SK-N-DZ (cell line): ENCODE measurements around the gene TBC1D1.
A peak's percentile ranks its signal among the peaks of the same experiment; 100 is the strongest.
"Not testable (repeated sequence)": the region's sequence is repeated elsewhere in the genome, so short reads cannot be mapped to it uniquely, and the experiment has no call there.

ENCODE experiments used
- DNase-seq: peaks from one replicate; pipeline ENCODE4 v3.0.0-alpha.2; 2015; ENCODE audit warnings: low spot score

TBC1D1 gene

DNA sequence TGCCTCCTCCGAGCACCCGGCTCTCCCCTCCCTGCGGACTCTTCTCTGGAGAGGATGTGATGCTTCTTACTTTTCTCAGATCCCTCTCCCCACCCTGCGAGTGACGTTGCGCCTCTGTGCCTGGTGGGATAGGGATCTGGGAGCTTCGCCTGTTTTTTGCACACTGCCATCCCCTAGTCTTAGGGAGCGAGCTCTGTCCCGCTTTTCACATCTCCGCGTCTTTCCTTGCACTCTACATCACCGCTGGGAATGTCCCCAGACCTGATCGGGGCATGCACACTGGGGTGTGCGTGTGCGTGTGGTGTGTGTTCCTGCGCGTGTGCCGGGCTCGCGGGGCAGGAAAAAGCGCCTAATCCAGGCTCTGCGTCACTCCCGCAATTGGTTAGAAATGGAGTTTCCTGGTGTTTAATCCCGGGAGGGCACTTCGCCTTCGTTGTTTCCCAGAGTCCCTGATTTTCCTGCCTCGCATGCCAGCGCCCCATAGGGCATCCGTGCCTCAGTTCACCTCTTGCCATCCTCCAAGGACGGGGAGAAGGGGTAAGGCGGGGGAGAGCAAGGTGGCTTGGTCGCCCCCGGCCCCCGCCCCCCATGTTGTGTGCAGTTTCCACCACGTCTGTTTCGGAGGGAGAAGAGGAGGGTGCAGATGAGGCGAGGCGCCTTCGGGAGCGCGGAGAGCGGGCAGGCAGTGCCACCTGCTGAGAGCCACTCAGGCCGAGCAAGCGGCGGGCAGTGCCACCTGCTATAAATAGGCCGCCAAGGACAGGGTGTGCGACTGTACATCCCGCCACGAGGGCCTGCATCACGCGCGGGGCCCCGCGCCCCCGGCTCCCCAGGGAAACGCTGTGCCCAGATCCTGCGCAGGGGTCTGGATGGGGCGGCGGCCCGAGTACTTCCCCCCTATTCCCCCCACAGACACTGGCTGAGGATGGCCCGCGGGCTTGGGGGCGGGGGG is 759 bp upstream of the TBC1D1 start:
- DNase-seq, result peak; percentile 22

GRCh38 chr4:37891260-37892159 is 626 bp downstream of the TBC1D1 start:
- no peak for DNase-seq

- no peak for DNase-seq
Observed at GRCh38 chr4:37892641-37893040, 1.8 kb downstream of the TBC1D1 start.

DNA sequence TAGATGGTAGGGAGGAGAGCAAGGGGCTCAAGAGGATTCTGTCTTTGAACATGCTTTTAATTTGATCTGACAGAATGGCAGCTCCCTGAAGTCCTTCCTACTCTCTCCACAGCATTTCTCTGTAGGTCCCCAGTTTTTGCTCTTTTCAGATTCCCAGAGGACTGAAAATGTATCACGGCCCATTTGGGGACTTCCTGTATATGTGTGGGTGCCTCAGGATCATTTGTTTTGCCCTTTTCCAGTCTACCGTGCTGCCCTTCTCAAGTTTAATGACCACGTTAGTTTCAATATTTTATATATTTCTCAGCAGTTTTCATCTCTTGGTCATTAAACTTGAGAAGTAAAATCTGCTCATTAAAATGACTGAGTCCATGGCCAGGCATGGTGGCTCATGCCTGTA is 2.3 kb downstream of the TBC1D1 start:
- no peak for DNase-seq

GRCh38 chr4:37895271-37895670 is 4.4 kb downstream of the TBC1D1 start:
- DNase-seq, result no peak

DNA sequence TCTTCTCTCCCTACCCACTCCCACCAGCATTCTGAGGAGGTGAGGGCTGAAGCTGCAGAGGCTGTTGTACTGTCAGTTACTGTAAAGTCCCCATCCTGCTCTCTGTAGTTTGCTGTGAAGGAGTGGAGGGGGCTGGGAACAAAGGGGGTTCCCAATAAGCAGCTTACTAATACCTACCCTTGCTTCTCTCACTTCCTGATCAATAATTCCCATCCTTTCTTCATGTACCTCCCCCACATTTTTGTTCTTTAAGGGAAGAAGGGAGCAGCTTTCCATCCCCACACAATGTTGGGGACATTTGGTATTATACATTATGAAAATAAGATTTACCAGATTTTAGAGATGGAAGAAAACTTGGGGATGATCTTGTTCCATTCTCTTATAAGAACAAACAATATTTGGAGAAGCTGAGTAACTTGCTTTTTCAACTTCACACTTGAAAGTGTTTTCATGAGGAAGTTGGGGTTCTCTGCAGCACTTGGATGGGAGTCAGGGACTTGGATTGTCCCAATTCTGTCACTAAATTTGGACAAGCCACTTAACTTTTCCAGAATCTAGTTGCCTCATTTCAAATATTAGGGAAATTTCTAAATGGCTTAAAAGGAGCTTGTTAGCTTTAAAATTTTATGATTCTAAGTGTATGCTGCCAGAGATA is 5.4 kb downstream of the TBC1D1 start:
- DNase-seq, result no peak

DNA sequence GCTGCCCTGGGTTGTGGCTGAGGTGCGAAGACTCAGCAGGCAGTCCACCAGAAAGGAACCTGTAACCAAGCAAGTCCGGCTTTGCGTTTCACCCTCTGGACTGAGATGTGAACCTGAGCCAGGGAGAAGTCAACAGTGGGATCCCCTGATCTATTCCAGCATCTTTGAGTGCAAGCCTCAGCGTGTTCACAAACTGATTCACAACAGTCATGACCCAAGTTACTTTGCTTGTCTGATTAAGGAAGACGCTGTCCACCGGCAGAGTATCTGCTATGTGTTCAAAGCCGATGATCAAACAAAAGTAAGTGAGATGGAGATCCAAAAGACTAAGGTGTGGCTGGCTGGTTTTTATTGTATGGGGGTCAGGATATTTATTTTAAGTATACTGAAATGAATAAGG is 11.3 kb downstream of the TBC1D1 start:
- DNase-seq, result no peak

DNA sequence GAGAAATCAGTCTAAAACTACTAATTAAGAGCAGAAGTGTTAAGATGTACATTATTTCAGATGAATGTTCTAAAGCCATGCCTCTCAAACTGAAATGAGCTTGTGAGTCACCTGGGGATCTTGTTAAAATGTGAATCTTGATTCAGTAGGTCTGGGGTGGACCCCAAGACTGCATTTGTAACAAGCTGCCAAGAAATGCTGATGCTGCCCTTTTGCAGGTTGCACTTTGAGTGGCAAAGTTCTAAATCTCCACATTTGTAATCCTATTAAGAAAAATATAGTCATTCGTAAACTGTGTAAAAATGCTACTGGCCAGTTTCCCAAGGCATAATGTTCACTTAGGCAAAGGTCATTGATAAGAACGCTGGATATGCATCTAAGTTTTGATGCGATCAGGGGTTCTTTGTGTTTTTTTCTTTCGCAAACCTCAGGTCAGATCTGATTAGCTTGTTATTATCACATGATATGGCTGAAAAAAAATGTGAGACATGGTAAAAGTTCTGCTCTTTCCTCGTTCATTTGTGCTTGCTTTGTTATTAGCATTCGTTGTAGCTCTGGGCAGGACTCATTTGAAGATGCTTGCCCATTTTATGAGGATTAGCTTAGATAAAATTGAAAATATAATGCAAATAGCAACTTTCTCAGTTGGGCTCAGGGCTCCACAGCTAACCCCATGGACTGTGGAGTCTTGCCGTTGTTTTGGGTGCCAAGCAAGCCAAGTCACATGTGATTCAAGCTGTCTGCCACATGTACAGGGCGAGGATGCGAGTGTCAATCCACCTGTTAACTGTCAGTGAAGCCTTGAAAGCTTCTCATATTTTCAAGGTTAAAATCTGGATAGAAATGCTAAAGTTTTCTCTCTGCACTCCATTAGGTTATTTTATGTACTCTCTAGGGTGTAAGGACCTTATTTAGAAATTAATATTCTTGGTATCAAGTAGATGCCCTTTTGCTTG is 12.1 kb downstream of the TBC1D1 start:
- no peak for DNase-seq

DNA sequence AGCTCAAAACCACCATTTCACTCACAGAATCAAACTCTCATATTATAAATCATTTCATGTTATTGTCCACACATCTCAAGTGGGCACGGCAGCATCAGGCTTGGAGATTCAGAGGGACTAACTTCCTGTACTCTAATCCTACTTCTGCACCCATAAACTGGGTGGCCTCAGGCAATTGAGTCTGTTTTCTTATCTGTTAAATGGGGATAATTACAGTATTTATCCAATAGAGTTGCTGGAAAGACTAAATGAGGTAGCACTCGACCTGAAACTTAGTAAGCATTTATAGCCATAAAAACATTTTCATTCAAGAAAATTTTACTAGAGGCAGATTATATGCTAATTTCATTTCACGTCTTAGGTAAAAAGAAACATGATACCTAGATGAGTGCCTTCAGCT is 13.0 kb downstream of the TBC1D1 start:
- no peak for DNase-seq

DNA sequence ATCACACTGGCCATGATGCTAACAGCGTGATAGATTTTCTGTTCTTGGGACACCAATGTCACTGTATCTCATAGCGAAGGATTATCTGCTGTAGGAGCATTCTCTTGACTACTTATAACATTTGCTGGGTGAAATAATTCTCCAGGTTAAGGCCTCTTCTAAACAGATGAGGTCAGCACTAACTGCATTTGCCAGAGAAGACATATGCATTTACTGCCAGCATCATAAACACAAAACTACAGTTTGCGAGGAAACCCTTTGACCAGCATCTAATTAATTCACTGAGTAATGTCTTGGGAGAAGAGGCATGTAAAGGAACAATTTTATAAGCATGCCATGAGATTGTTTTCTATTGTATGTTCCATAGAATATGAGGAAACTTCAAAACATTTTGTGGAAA is 13.9 kb downstream of the TBC1D1 start:
- DNase-seq, result no peak

GRCh38 chr4:37905533-37906169 is 14.8 kb downstream of the TBC1D1 start:
- no peak for DNase-seq

GRCh38 chr4:37908488-37909331 is 17.8 kb downstream of the TBC1D1 start:
- no peak for DNase-seq

DNA sequence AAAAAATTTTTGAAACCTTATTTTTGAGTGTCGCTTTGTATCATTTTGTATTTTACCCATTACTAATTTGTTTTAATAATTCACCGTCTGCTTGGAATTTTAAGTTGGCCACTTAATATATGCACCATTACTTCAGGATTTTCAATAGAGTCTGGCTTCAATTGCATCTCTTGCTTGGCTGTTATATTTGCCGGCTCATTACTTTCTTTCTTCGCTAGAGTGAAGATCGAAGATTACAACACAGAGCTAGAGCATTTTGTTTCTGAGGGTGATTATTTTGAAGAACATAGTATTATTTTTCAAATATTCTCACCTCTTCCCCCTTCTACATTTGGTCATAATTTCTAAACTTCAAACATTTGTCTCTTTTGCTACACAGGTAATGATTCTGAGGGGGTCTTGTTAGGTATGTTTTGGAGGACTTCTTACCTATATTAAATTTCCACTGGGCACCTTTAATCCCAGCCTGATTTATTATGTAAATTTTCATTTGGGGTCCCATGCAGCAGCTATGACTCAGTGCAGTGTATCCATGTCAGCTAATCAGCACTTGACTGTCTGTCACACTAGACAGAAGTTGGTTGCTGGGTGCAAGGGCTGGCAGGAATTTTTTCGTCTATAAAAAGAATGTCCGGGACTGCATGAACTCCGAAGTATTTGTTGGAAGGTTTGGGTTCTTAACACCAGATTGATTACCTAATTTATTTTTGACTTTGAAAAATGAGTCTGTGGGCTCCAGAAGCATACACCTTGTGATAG is 18.6 kb downstream of the TBC1D1 start:
- no peak for DNase-seq

- DNase-seq, result no peak
Observed at GRCh38 chr4:37910091-37910486, 19.2 kb downstream of the TBC1D1 start.

DNA sequence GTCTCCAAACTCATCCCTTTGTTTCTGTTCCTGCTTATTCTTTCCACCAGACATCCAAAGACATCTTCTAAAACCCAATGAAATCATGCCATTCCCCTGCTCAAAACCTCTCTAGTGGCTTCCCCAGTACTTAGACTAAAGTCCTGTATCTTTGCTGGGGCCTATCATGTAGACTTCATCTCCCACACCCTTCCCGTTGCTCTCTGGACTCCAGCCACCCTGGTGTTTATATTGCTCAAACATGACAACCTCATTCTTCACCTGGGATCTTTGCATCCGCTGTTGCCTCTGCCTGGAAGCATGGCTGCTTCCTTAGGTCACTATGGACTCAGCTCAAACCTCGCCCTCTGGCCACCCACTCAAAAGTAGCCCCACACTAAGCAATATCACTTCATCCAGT is 23.7 kb downstream of the TBC1D1 start:
- no peak for DNase-seq

DNA sequence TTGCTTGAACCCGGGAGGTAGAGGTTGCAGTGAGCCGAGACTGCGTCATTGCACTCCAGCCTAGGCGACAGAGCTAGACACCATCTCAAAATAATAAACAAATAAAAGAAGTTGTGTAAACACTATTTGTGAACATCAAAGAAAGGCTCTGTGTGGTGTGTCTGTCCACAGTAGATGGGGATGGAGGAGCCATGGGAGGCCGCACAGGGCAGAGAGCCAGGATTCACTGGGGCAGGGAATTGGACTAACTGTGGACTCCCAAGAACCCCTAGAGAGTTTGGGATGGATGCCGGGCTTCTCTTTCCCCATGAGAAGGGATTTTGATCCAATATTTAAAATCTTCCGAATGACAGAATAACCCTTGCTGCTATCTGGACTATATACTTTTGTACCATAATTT is 26.5 kb downstream of the TBC1D1 start:
- no peak for DNase-seq

- no peak for DNase-seq
Observed at GRCh38 chr4:37918653-37919052, 27.8 kb downstream of the TBC1D1 start.

DNA sequence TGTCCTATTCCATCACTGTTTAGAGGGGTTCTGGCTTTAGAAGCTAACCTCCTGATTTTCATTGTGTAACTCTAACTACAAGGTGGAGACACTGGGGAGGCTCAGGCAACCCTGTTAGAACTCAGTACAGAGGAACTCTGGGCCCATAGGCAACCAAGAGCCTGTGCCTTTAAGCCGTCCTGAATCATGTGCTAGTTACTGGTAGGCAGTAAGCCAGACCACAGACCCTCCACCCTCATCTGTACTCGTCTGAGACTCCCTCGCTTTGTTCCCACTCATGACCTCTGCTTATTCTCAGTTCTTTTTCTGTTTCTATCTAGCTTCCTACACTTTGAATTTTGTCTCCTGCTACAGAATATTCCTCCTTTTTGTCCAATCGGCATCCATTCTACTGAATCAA is 31.4 kb downstream of the TBC1D1 start:
- DNase-seq, result no peak

GRCh38 chr4:37923089-37923488 is 32.2 kb downstream of the TBC1D1 start:
- not testable (repeated sequence) for DNase-seq
